ENCODE data around the gene DYRK1A. TPM values are rescaled to one million over a fixed set of nuclear protein-coding genes. Genes with fewer than 3 reads are reported as not detected.

DYRK1A gene
- total and polyA plus RNA-seq, 10 of the 15 experiments (the other 5 are each of a cell fraction or from before 2014, with no cell fraction given) = 2.4 to 68.6 (median 30.7) TPM

DNA sequence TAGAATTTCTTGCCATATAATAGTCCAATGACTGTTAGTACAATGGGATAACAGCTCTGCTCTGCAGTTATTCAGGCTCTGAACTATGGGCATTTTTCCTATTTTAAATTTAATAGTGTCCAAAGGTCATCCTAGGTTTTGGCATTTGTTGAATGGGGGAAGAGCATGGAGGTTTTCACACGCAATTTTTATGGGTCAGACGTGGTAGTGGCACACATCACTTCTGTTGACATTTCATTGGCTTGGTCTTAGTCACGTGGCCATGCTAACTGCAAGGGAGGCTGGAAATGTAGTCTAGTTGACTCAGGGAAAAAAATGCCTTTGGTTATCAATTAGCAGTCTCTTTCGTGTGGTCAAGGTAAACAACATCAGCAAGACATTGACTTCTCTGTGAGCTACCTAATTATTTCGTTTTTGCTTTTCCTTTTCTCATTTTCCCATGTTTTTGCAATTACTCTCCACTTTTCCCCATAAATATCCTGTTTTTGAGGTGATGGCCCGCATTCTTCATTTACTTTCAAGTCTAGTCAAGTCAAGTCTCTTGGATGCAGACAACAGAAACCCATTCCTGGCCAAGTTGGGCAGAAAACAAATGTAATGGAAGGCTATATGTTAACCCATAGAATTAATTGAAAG lies 82.8 kb downstream of the DYRK1A start:
- no TSS peak for BruUV-seq (replicated peaks)
- H3K27ac ChIP-seq (ENCODE audit: control insufficient read depth, insufficient read depth) = no peak overlapping the region
- H3K4me3 ChIP-seq = no peak overlapping the region
- ATAC-seq = no peak
- no peaks in the 10 kb centered on the region for H3K4me1 ChIP-seq (ENCODE audit: control insufficient read depth, insufficient read depth, low read length)
- H3K9me3 ChIP-seq (replicated peaks; ENCODE audit: control insufficient read depth, insufficient read depth, low read length) = no peaks in the 10 kb centered on the region
- H3K4me2 ChIP-seq (ENCODE audit: control insufficient read depth, insufficient read depth) = no peak overlapping the region
- in situ Hi-C loops (cut with MboI) = no loop called here
- peaks cover 62% of the 10 kb centered on the region for H3K79me2 ChIP-seq (ENCODE audit: control insufficient read depth, insufficient read depth, low read length)
- no peak for FAIRE-seq
- no peaks in the 10 kb centered on the region for H4K20me1 ChIP-seq (ENCODE audit: control insufficient read depth, insufficient read depth)
- no peak overlapping the region for H3K9ac ChIP-seq (ENCODE audit: control insufficient read depth, insufficient read depth, low read length)
- DNase-seq (ENCODE audit: low read depth, low spot score) = no peak
- ChIA-PET SMC1A (ENCODE audit: uncharacterized antibody, unreplicated experiment) (interaction anchor here (1.2 kb wide), 1 partner anchor 15 kb away, joined by 3 read pairs; no protein-coding TSS in a partner anchor), RAD21 (ENCODE audit: unreplicated experiment) (no interaction called here), POLR2A (no interaction called here), CTCF (interaction anchor here (1.4 to 1.7 kb wide), 2 partner anchors 14 to 78 kb away, joined by 3 to 4 read pairs; no protein-coding TSS in a partner anchor)
- 98% methylated on average over 6 of the region's 6 CpGs for WGBS (ENCODE audit: insufficient coverage, insufficient replicate concordance, low lambda C conversion rate, missing lambda C conversion rate)
- intact Hi-C loops (cut with micrococcal nuclease; ENCODE audit: unreplicated experiment) = no loop called here
- H3K27me3 ChIP-seq (replicated peaks in 1 of 2; ENCODE audit: control insufficient read depth in 2 of 2, insufficient read depth in 2 of 2, low read length in 1 of 2) = no peaks in the 10 kb centered on the region
- H2AFZ ChIP-seq (ENCODE audit: control insufficient read depth, low read depth, low read length) = no peak overlapping the region
- no peak for TF ChIP-seq RELA (IDR thresholded peaks at IDR 0.05; ENCODE audit: borderline replicate concordance, partially characterized antibody)
- TF ChIP-seq GATAD2B (conservative IDR thresholded peaks at IDR 0.05; ENCODE audit: low read depth) = no peak
- TF ChIP-seq NR2F1 (conservative IDR thresholded peaks at IDR 0.05) = no peak
- TF ChIP-seq, protein P1, sequence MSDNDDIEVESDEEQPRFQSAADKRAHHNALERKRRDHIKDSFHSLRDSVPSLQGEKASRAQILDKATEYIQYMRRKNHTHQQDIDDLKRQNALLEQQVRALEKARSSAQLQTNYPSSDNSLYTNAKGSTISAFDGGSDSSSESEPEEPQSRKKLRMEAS (IDR thresholded peaks at IDR 0.05; ENCODE audit: low read depth, low read length) = no peak
- no peak for TF ChIP-seq SMAD5 (IDR thresholded peaks at IDR 0.05; ENCODE audit: low read depth)
- no peak for TF ChIP-seq FOS (IDR thresholded peaks at IDR 0.05; ENCODE audit: borderline replicate concordance, extremely low read depth, insufficient read length)
- TF ChIP-seq, protein P2, sequence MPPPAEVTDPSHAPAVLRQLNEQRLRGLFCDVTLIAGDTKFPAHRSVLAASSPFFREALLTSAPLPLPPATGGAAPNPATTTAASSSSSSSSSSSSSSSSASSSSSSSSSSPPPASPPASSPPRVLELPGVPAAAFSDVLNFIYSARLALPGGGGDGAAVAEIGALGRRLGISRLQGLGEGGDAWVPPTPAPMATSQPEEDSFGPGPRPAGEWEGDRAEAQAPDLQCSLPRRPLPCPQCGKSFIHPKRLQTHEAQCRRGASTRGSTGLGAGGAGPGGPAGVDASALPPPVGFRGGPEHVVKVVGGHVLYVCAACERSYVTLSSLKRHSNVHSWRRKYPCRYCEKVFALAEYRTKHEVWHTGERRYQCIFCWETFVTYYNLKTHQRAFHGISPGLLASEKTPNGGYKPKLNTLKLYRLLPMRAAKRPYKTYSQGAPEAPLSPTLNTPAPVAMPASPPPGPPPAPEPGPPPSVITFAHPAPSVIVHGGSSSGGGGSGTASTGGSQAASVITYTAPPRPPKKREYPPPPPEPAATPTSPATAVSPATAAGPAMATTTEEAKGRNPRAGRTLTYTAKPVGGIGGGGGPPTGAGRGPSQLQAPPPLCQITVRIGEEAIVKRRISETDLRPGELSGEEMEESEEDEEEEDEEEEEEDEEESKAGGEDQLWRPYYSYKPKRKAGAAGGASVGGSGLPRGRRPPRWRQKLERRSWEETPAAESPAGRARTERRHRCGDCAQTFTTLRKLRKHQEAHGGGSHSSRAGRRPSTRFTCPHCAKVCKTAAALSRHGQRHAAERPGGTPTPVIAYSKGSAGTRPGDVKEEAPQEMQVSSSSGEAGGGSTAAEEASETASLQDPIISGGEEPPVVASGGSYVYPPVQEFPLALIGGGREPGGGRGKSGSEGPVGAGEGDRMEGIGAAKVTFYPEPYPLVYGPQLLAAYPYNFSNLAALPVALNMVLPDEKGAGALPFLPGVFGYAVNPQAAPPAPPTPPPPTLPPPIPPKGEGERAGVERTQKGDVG (CRISPR knock-in tag; IDR thresholded peaks at IDR 0.05) = no peak
- TF ChIP-seq, protein P3, sequence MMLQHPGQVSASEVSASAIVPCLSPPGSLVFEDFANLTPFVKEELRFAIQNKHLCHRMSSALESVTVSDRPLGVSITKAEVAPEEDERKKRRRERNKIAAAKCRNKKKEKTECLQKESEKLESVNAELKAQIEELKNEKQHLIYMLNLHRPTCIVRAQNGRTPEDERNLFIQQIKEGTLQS (IDR thresholded peaks at IDR 0.05; ENCODE audit: borderline replicate concordance, extremely low read depth, low read depth, low read length) = no peak
- TF ChIP-seq SREBF2 (IDR thresholded peaks at IDR 0.05; ENCODE audit: low read length) = no peak
- TF ChIP-seq BMI1 (IDR thresholded peaks at IDR 0.05; ENCODE audit: borderline replicate concordance) = no peak
- TF ChIP-seq MTA3 (IDR thresholded peaks at IDR 0.05; ENCODE audit: borderline replicate concordance, low read length) = no peak
- TF ChIP-seq ZNF24 (IDR thresholded peaks at IDR 0.05) = no peak
- TF ChIP-seq, protein P4, sequence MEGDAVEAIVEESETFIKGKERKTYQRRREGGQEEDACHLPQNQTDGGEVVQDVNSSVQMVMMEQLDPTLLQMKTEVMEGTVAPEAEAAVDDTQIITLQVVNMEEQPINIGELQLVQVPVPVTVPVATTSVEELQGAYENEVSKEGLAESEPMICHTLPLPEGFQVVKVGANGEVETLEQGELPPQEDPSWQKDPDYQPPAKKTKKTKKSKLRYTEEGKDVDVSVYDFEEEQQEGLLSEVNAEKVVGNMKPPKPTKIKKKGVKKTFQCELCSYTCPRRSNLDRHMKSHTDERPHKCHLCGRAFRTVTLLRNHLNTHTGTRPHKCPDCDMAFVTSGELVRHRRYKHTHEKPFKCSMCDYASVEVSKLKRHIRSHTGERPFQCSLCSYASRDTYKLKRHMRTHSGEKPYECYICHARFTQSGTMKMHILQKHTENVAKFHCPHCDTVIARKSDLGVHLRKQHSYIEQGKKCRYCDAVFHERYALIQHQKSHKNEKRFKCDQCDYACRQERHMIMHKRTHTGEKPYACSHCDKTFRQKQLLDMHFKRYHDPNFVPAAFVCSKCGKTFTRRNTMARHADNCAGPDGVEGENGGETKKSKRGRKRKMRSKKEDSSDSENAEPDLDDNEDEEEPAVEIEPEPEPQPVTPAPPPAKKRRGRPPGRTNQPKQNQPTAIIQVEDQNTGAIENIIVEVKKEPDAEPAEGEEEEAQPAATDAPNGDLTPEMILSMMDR (IDR thresholded peaks at IDR 0.05 in 2 of 3, conservative IDR thresholded peaks at IDR 0.05 in 1 of 3; ENCODE audit: control insufficient read depth in 2 of 3, extremely low read depth in 1 of 3, insufficient read depth in 1 of 3, low read depth in 3 of 3, low read length in 3 of 3) = no peak
- peaks cover 0 to 4% of the 10 kb centered on the region in 2 experiments; a peak in 3 of 4 replicates for H3K36me3 ChIP-seq (ENCODE audit: control insufficient read depth in 2 of 2, insufficient read depth in 2 of 2, low read length in 1 of 2)

Data from GM12878 (cell line).